ENCODE results near the gene ITPR3.

ITPR3 gene

DNA sequence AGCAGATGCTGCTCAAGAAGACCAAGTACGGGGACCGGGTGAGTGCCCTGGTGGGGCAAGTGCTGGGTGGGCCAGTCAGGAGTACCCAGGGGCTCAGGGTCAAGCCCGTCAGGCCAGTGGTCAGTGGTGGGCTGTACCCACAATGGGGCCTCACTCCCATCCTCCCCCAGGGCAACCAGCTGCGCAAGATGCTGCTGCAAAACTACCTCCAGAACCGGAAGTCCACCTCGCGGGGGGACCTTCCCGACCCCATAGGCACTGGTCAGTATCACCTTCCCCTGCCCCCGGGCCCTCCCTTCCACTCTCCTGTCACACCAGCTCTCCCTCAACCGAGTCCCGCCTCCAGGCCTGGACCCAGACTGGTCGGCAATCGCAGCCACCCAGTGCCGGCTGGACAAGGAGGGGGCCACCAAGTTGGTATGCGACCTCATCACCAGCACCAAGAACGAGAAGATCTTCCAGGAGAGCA lies 63.3 kb downstream of the ITPR3 start:
- H3K27ac ChIP-seq (replicated peaks; ENCODE audit: low read length), result no peak overlapping the region
- H3K18ac ChIP-seq (ENCODE audit: low read length), result peak overlapping the region; percentile 42
- peaks cover 2% of the 10 kb centered on the region for H3K79me1 ChIP-seq (ENCODE audit: low read depth, low read length)
- H3K9ac ChIP-seq (ENCODE audit: low read depth, low read length, poor library complexity), result peak overlapping the region; percentile 61
- H3K4me2 ChIP-seq (ENCODE audit: insufficient read depth, low read length, poor library complexity, severe bottlenecking), result no peak overlapping the region
- H2BK15ac ChIP-seq (ENCODE audit: low read length), result peak overlapping the region; percentile 69
- peak overlapping the region; percentile 2 for H3K23ac ChIP-seq (ENCODE audit: low read depth, low read length, poor library complexity)
- no peak overlapping the region for H2BK12ac ChIP-seq (ENCODE audit: low read length)
- H3K36me3 ChIP-seq (replicated peaks in 1 of 2; ENCODE audit: control insufficient read depth in 2 of 2, insufficient read depth in 2 of 2, low read length in 2 of 2), result no peaks in the 10 kb centered on the region
- WGBS, 2 donors (ENCODE audit: extremely low coverage in 2 of 2, insufficient read length in 2 of 2, insufficient replicate concordance in 1 of 2), result no CpG with 5 or more reads among the region's 16 CpGs
- H2AFZ ChIP-seq (ENCODE audit: low read length), result no peak overlapping the region
- peak overlapping the region; percentile 41 for H3K4ac ChIP-seq (ENCODE audit: low read length)
- H3K9me3 ChIP-seq (replicated peaks in 1 of 2; ENCODE audit: control insufficient read depth in 2 of 2, insufficient read depth in 1 of 2, low read depth in 1 of 2, low read length in 2 of 2), result no peaks in the 10 kb centered on the region
- H3K27me3 ChIP-seq (ENCODE audit: control insufficient read depth in 3 of 3, insufficient read depth in 3 of 3, low read depth in 1 of 3, low read length in 3 of 3), result no peaks in the 10 kb centered on the region
- no peak overlapping the region for H4K91ac ChIP-seq (ENCODE audit: low read depth, low read length, poor library complexity)
- no peak overlapping the region for H3K14ac ChIP-seq (ENCODE audit: low read length)
- no peak overlapping the region for H4K8ac ChIP-seq (ENCODE audit: low read depth, low read length)
- H2BK5ac ChIP-seq (ENCODE audit: low read length), result peak overlapping the region; percentile 3
- no peak overlapping the region for H3K4me3 ChIP-seq (ENCODE audit: low read length in 2 of 2)
- DNase-seq (ENCODE audit: low spot score), result no peak
- peak overlapping the region; percentile 28 for H2BK120ac ChIP-seq (ENCODE audit: low read depth, low read length)
- peaks cover 0 to 4% of the 10 kb centered on the region in 2 donors for H3K4me1 ChIP-seq (ENCODE audit: control insufficient read depth in 2 of 2, insufficient read depth in 1 of 2, low read depth in 1 of 2, low read length in 2 of 2)
- H2AK5ac ChIP-seq (ENCODE audit: low read depth, low read length), result peak overlapping the region; percentile 77

DNA sequence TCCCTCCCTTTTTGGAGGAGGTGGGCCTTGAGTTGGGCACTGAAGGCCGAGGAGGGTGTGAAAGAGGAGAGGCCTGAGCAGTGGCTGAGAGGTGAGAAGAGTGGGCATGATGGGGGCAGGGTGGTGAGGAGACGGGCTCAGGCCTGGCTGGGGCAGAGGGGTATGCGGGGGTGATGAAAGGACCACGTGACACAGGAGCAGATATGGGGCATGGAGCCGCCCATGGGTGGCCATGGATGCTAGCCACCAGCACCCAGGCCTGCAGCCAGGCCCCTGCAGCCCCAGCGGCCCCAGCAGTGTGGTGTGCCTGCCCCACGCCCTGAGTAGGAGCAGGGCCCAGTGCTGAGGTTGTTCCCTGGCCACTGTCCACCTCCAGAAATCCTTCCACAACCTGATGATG lies 63.9 kb downstream of the ITPR3 start:
- no CpG with 5 or more reads among the region's 7 CpGs for WGBS, 2 donors (ENCODE audit: extremely low coverage in 2 of 2, insufficient read length in 2 of 2, insufficient replicate concordance in 1 of 2)
- H2AFZ ChIP-seq (ENCODE audit: low read length), result no peak overlapping the region
- no peak overlapping the region for H2BK15ac ChIP-seq (ENCODE audit: low read length)
- H4K91ac ChIP-seq (ENCODE audit: low read depth, low read length, poor library complexity), result no peak overlapping the region
- H3K4ac ChIP-seq (ENCODE audit: low read length), result no peak overlapping the region
- H3K23ac ChIP-seq (ENCODE audit: low read depth, low read length, poor library complexity), result peak overlapping the region; percentile 82
- H2AK5ac ChIP-seq (ENCODE audit: low read depth, low read length), result no peak overlapping the region
- no peaks in the 10 kb centered on the region for H3K9me3 ChIP-seq (replicated peaks in 1 of 2; ENCODE audit: control insufficient read depth in 2 of 2, insufficient read depth in 1 of 2, low read depth in 1 of 2, low read length in 2 of 2)
- H3K27ac ChIP-seq (replicated peaks; ENCODE audit: low read length), result no peak overlapping the region
- peak overlapping the region; percentile 27 for H3K14ac ChIP-seq (ENCODE audit: low read length)
- H3K36me3 ChIP-seq (replicated peaks in 1 of 2; ENCODE audit: control insufficient read depth in 2 of 2, insufficient read depth in 2 of 2, low read length in 2 of 2), result no peaks in the 10 kb centered on the region
- no peak overlapping the region for H4K8ac ChIP-seq (ENCODE audit: low read depth, low read length)
- H3K4me3 ChIP-seq (ENCODE audit: low read length in 2 of 2), result no peak overlapping the region
- H2BK12ac ChIP-seq (ENCODE audit: low read length), result no peak overlapping the region
- no peak overlapping the region for H3K4me2 ChIP-seq (ENCODE audit: insufficient read depth, low read length, poor library complexity, severe bottlenecking)
- H2BK120ac ChIP-seq (ENCODE audit: low read depth, low read length), result no peak overlapping the region
- H3K18ac ChIP-seq (ENCODE audit: low read length), result no peak overlapping the region
- H3K9ac ChIP-seq (ENCODE audit: low read depth, low read length, poor library complexity), result peak overlapping the region; percentile 67
- no peak overlapping the region for H2BK5ac ChIP-seq (ENCODE audit: low read length)
- H3K4me1 ChIP-seq (ENCODE audit: control insufficient read depth in 2 of 2, insufficient read depth in 1 of 2, low read depth in 1 of 2, low read length in 2 of 2), result peaks cover 0 to 4% of the 10 kb centered on the region in 2 donors
- H3K27me3 ChIP-seq (ENCODE audit: control insufficient read depth in 3 of 3, insufficient read depth in 3 of 3, low read depth in 1 of 3, low read length in 3 of 3), result no peaks in the 10 kb centered on the region
- DNase-seq (ENCODE audit: low spot score), result no peak
- peaks cover 2% of the 10 kb centered on the region for H3K79me1 ChIP-seq (ENCODE audit: low read depth, low read length)

GRCh38 chr6:33685411-33686224 lies 64.5 kb downstream of the ITPR3 start:
- Histone ChIP-seq H3K27ac (replicated peaks; ENCODE audit: low read length) (no peak overlapping the region), H3K18ac (ENCODE audit: low read length) (peak overlapping the region; percentile 80), H3K14ac (ENCODE audit: low read length) (peak overlapping the region; percentile 27), H3K4me1 (ENCODE audit: control insufficient read depth in 2 of 2, insufficient read depth in 1 of 2, low read depth in 1 of 2, low read length in 2 of 2) (peaks cover 0 to 4% of the 10 kb centered on the region in 2 donors), H2BK15ac (ENCODE audit: low read length) (peak overlapping the region; percentile 16), H3K9ac (ENCODE audit: low read depth, low read length, poor library complexity) (peak overlapping the region; percentile 67), H2AK5ac (ENCODE audit: low read depth, low read length) (no peak overlapping the region), H3K27me3 (ENCODE audit: control insufficient read depth in 3 of 3, insufficient read depth in 3 of 3, low read depth in 1 of 3, low read length in 3 of 3) (no peaks in the 10 kb centered on the region), H3K79me1 (ENCODE audit: low read depth, low read length) (peaks cover 2% of the 10 kb centered on the region), H2AFZ (ENCODE audit: low read length) (no peak overlapping the region), H3K4ac (ENCODE audit: low read length) (no peak overlapping the region), H4K91ac (ENCODE audit: low read depth, low read length, poor library complexity) (peak overlapping the region; percentile 93), H2BK5ac (ENCODE audit: low read length) (peak overlapping the region; percentile 33), H3K9me3 (replicated peaks in 1 of 2; ENCODE audit: control insufficient read depth in 2 of 2, insufficient read depth in 1 of 2, low read depth in 1 of 2, low read length in 2 of 2) (no peaks in the 10 kb centered on the region), H4K8ac (ENCODE audit: low read depth, low read length) (no peak overlapping the region), H3K36me3 (replicated peaks in 1 of 2; ENCODE audit: control insufficient read depth in 2 of 2, insufficient read depth in 2 of 2, low read length in 2 of 2) (no peaks in the 10 kb centered on the region), H3K23ac (ENCODE audit: low read depth, low read length, poor library complexity) (peak overlapping the region; percentile 82), H3K4me2 (ENCODE audit: insufficient read depth, low read length, poor library complexity, severe bottlenecking) (no peak overlapping the region), H2BK120ac (ENCODE audit: low read depth, low read length) (no peak overlapping the region), H2BK12ac (ENCODE audit: low read length) (no peak overlapping the region), H3K4me3 (ENCODE audit: low read length in 2 of 2) (peak overlapping the region in 1 of 2 donors; percentile 26)
- no CpG with 5 or more reads among the region's 38 CpGs for WGBS, 2 donors (ENCODE audit: extremely low coverage in 2 of 2, insufficient read length in 2 of 2, insufficient replicate concordance in 1 of 2)
- no peak for DNase-seq (ENCODE audit: low spot score)

GRCh38 chr6:33686225-33686924 lies 65.3 kb downstream of the ITPR3 start:
- no CpG with 5 or more reads among the region's 6 CpGs for WGBS, 2 donors (ENCODE audit: extremely low coverage in 2 of 2, insufficient read length in 2 of 2, insufficient replicate concordance in 1 of 2)
- Histone ChIP-seq H3K27me3 (ENCODE audit: control insufficient read depth in 3 of 3, insufficient read depth in 3 of 3, low read depth in 1 of 3, low read length in 3 of 3) (no peaks in the 10 kb centered on the region), H2AK5ac (ENCODE audit: low read depth, low read length) (peak overlapping the region; percentile 13), H3K27ac (replicated peaks; ENCODE audit: low read length) (no peak overlapping the region), H3K18ac (ENCODE audit: low read length) (no peak overlapping the region), H3K4me3 (ENCODE audit: low read length in 2 of 2) (no peak overlapping the region), H2AFZ (ENCODE audit: low read length) (no peak overlapping the region), H3K14ac (ENCODE audit: low read length) (no peak overlapping the region), H3K4me1 (ENCODE audit: control insufficient read depth in 2 of 2, insufficient read depth in 1 of 2, low read depth in 1 of 2, low read length in 2 of 2) (peaks cover 0 to 4% of the 10 kb centered on the region in 2 donors), H3K9ac (ENCODE audit: low read depth, low read length, poor library complexity) (peak overlapping the region; percentile 25), H2BK5ac (ENCODE audit: low read length) (peak overlapping the region; percentile 33), H2BK15ac (ENCODE audit: low read length) (no peak overlapping the region), H3K23ac (ENCODE audit: low read depth, low read length, poor library complexity) (peak overlapping the region; percentile 14), H4K91ac (ENCODE audit: low read depth, low read length, poor library complexity) (no peak overlapping the region), H3K4me2 (ENCODE audit: insufficient read depth, low read length, poor library complexity, severe bottlenecking) (no peak overlapping the region), H2BK120ac (ENCODE audit: low read depth, low read length) (no peak overlapping the region), H3K36me3 (replicated peaks in 1 of 2; ENCODE audit: control insufficient read depth in 2 of 2, insufficient read depth in 2 of 2, low read length in 2 of 2) (peaks cover 0 to 2% of the 10 kb centered on the region in 2 donors), H3K9me3 (replicated peaks in 1 of 2; ENCODE audit: control insufficient read depth in 2 of 2, insufficient read depth in 1 of 2, low read depth in 1 of 2, low read length in 2 of 2) (no peaks in the 10 kb centered on the region), H4K8ac (ENCODE audit: low read depth, low read length) (no peak overlapping the region), H2BK12ac (ENCODE audit: low read length) (no peak overlapping the region), H3K79me1 (ENCODE audit: low read depth, low read length) (peaks cover 2% of the 10 kb centered on the region), H3K4ac (ENCODE audit: low read length) (no peak overlapping the region)
- no peak for DNase-seq (ENCODE audit: low spot score)

All from neuronal stem cell (in vitro differentiated cells).